HUES48 (cell line): ENCODE measurements around the gene C10orf95.

Experiments used
- H3K27ac ChIP-seq: one replicate; pipeline ENCODE4 v1.7.0; 2013; ENCODE audit warnings: low read depth, low read length, inconsistent platforms
- H3K27me3 ChIP-seq: 2 replicates; pipeline ENCODE4 v1.6.1; 2013; ENCODE audit warnings: mild to moderate bottlenecking, low read length; ENCODE audit not compliant: control insufficient read depth, insufficient read depth
- H3K36me3 ChIP-seq: 2 replicates; pipeline ENCODE4 v1.6.1; 2013; ENCODE audit warnings: low read length; ENCODE audit not compliant: control insufficient read depth, insufficient read depth
- H3K4me1 ChIP-seq: 2 replicates; pipeline ENCODE4 v1.6.1; 2013; ENCODE audit warnings: mild to moderate bottlenecking, low read length; ENCODE audit not compliant: control insufficient read depth, insufficient read depth
- H3K4me3 ChIP-seq: 2 replicates; pipeline ENCODE4 v1.5.1; 2013; ENCODE audit warnings: mild to moderate bottlenecking, low read depth, low read length
- H3K9ac ChIP-seq: 2 replicates; pipeline ENCODE4 v1.6.1; 2013; ENCODE audit warnings: mild to moderate bottlenecking, low read depth, low read length, moderate library complexity
- H3K9me3 ChIP-seq: 2 replicates; pipeline ENCODE4 v1.6.1; 2013; ENCODE audit warnings: low read length; ENCODE audit not compliant: control insufficient read depth, insufficient read depth

Gene C10orf95

GRCh38 chr10:102421757-102422512 lies 29.4 kb downstream of the C10orf95 start:
- H3K4me3 ChIP-seq = peak overlapping the region; percentile 81
- H3K9ac ChIP-seq = no peak overlapping the region; the same call in 1 of the 2 replicates
- H3K27ac ChIP-seq = no peak overlapping the region
- H3K4me1 ChIP-seq = peaks cover 15% of the 10 kb centered on the region
- peaks cover 17% of the 10 kb centered on the region for H3K36me3 ChIP-seq
- no peaks in the 10 kb centered on the region for H3K9me3 ChIP-seq
- H3K27me3 ChIP-seq = no peaks in the 10 kb centered on the region

GRCh38 chr10:102421507-102421756 lies 29.9 kb downstream of the C10orf95 start:
- Histone ChIP-seq H3K9ac (peak overlapping the region; percentile 70; the same call in 1 of the 2 replicates), H3K36me3 (peaks cover 17% of the 10 kb centered on the region), H3K27me3 (no peaks in the 10 kb centered on the region), H3K4me1 (peaks cover 15% of the 10 kb centered on the region), H3K9me3 (no peaks in the 10 kb centered on the region), H3K4me3 (peak overlapping the region; percentile 81), H3K27ac (peak overlapping the region; percentile 86)

GRCh38 chr10:102420714-102421506 lies 30.4 kb downstream of the C10orf95 start, which contains the start of gene FBXL15:
FBXL15 (plus strand) TSS chr10:102420836; CDS start chr10:102421130, 294 bp downstream.
- peak within 1 kb of the TSS; percentile 86 for H3K27ac ChIP-seq
- peaks cover 15% of the 10 kb centered on the region for H3K4me1 ChIP-seq
- no peaks in the 10 kb centered on the region for H3K9me3 ChIP-seq
- H3K27me3 ChIP-seq = no peaks in the 10 kb centered on the region
- H3K4me3 ChIP-seq = peak within 1 kb of the TSS; percentile 81
- H3K9ac ChIP-seq = peak within 1 kb of the TSS; percentile 70
- H3K36me3 ChIP-seq = peaks cover 17% of the 10 kb centered on the region

GRCh38 chr10:102420181-102420713 lies 31.1 kb downstream of the C10orf95 start:
- Histone ChIP-seq H3K4me1 (peaks cover 15% of the 10 kb centered on the region), H3K36me3 (peaks cover 17% of the 10 kb centered on the region), H3K27me3 (no peaks in the 10 kb centered on the region), H3K4me3 (peak overlapping the region; percentile 81), H3K27ac (peak overlapping the region; percentile 86), H3K9me3 (no peaks in the 10 kb centered on the region), H3K9ac (0 out of 2 replicates have a peak overlapping the region, but pooled peaks have one; percentile 31)

GRCh38 chr10:102419269-102420180 lies 31.8 kb downstream of the C10orf95 start:
- peak overlapping the region; percentile 26 for H3K27ac ChIP-seq
- H3K36me3 ChIP-seq = peaks cover 14% of the 10 kb centered on the region
- peaks cover 15% of the 10 kb centered on the region for H3K4me1 ChIP-seq
- peak overlapping the region; percentile 81 for H3K4me3 ChIP-seq
- H3K27me3 ChIP-seq = no peaks in the 10 kb centered on the region
- H3K9ac ChIP-seq = no peak overlapping the region
- no peaks in the 10 kb centered on the region for H3K9me3 ChIP-seq

- H3K27me3 ChIP-seq = no peaks in the 10 kb centered on the region
- H3K9me3 ChIP-seq = no peaks in the 10 kb centered on the region
- H3K9ac ChIP-seq = no peak within 1 kb of the TSS
- peak within 1 kb of the TSS; percentile 81 for H3K4me3 ChIP-seq
- peak within 1 kb of the TSS; percentile 26 for H3K27ac ChIP-seq
- peaks cover 15% of the 10 kb centered on the region for H3K4me1 ChIP-seq
- H3K36me3 ChIP-seq = peaks cover 7% of the 10 kb centered on the region
Measured at GRCh38 chr10:102418622-102419268, 32.6 kb downstream of the C10orf95 start, which contains the start of gene PSD. PSD (minus strand) TSS chr10:102418785; CDS start chr10:102417038, 1,747 bp downstream.

- H3K4me3 ChIP-seq = no peak overlapping the region
- H3K27me3 ChIP-seq = peaks cover 8% of the 10 kb centered on the region
- H3K4me1 ChIP-seq = peaks cover 12% of the 10 kb centered on the region
- H3K9me3 ChIP-seq = no peaks in the 10 kb centered on the region
- H3K9ac ChIP-seq = no peak overlapping the region
- H3K36me3 ChIP-seq = no peaks in the 10 kb centered on the region
- no peak overlapping the region for H3K27ac ChIP-seq
Measured at GRCh38 chr10:102416695-102417094, 34.6 kb downstream of the C10orf95 start.

- no peaks in the 10 kb centered on the region for H3K36me3 ChIP-seq
- H3K9me3 ChIP-seq = no peaks in the 10 kb centered on the region
- no peak overlapping the region for H3K9ac ChIP-seq
- H3K27ac ChIP-seq = no peak overlapping the region
- H3K4me1 ChIP-seq = peaks cover 12% of the 10 kb centered on the region
- H3K27me3 ChIP-seq = peaks cover 12% of the 10 kb centered on the region
- no peak overlapping the region for H3K4me3 ChIP-seq
Measured at GRCh38 chr10:102416283-102416682, 35.1 kb downstream of the C10orf95 start.

- Histone ChIP-seq H3K9ac (no peak overlapping the region), H3K36me3 (no peaks in the 10 kb centered on the region), H3K4me3 (no peak overlapping the region), H3K27me3 (peaks cover 27% of the 10 kb centered on the region), H3K27ac (no peak overlapping the region), H3K9me3 (no peaks in the 10 kb centered on the region), H3K4me1 (peaks cover 24% of the 10 kb centered on the region)
Measured at GRCh38 chr10:102414749-102415148, 36.6 kb downstream of the C10orf95 start.
